NCI-H2227 (cell line): Measurements from ENCODE around the gene BTG3.

Experiments
- DNase-seq: peaks from one replicate; lab custom pipeline; 2025; ENCODE audit not compliant: unreplicated experiment; lab: John Stamatoyannopoulos, UW

BTG3 gene

GRCh38 chr21:17612565-17613241 is at the start of gene BTG3:
Gene BTG3 (minus strand): TSS chr21:17612901. CDS start chr21:17609144, 3,757 bp downstream.
- peak; percentile 95 for DNase-seq

GRCh38 chr21:17660862-17661261 is 48.2 kb upstream of the BTG3 start:
- peak; percentile 32 for DNase-seq

GRCh38 chr21:17660452-17660851 is 47.8 kb upstream of the BTG3 start:
- no peak for DNase-seq

- peak; percentile 28 for DNase-seq
Observed at GRCh38 chr21:17658931-17659330, 46.2 kb upstream of the BTG3 start.

- no peak for DNase-seq
Observed at GRCh38 chr21:17651526-17651925, 38.8 kb upstream of the BTG3 start.

GRCh38 chr21:17650292-17650691 is 37.6 kb upstream of the BTG3 start:
- DNase-seq = peak; percentile 68

- DNase-seq = no peak
Observed at GRCh38 chr21:17646790-17647189, 34.1 kb upstream of the BTG3 start.

GRCh38 chr21:17644186-17644585 is 31.5 kb upstream of the BTG3 start:
- DNase-seq = no peak

- DNase-seq = no peak
Observed at GRCh38 chr21:17640821-17641220, 28.1 kb upstream of the BTG3 start.

- no peak for DNase-seq
Observed at GRCh38 chr21:17636711-17637110, 24.0 kb upstream of the BTG3 start.

GRCh38 chr21:17631195-17631594 is 18.5 kb upstream of the BTG3 start:
- no peak for DNase-seq

- DNase-seq = no peak
Observed at GRCh38 chr21:17622018-17622417, 9.3 kb upstream of the BTG3 start.

- no peak for DNase-seq
Observed at GRCh38 chr21:17616831-17617230, 4.1 kb upstream of the BTG3 start.

GRCh38 chr21:17613242-17613676 is 558 bp upstream of the BTG3 start:
- DNase-seq = peak; percentile 83

- peak; percentile 48 for DNase-seq
Observed at GRCh38 chr21:17612023-17612564, 607 bp downstream of the BTG3 start.

- DNase-seq = peak; percentile 90
Observed at GRCh38 chr21:17611414-17612022, 1.2 kb downstream of the BTG3 start.

GRCh38 chr21:17610911-17611310 is 1.8 kb downstream of the BTG3 start:
- no peak for DNase-seq

GRCh38 chr21:17609681-17610080 is 3.0 kb downstream of the BTG3 start:
- DNase-seq = no peak

- no peak for DNase-seq
Observed at GRCh38 chr21:17607684-17608083, 5.0 kb downstream of the BTG3 start.

- DNase-seq = no peak
Observed at GRCh38 chr21:17602874-17603273, 9.8 kb downstream of the BTG3 start.

GRCh38 chr21:17598437-17598836 is 14.3 kb downstream of the BTG3 start:
- no peak for DNase-seq

- no peak for DNase-seq
Observed at GRCh38 chr21:17597680-17598079, 15.0 kb downstream of the BTG3 start.
